Peyer's patch (tissue), 4 donors: Measurements from ENCODE around the gene POP4. TPM values are rescaled to one million over a fixed set of nuclear protein-coding genes. Genes with fewer than 3 reads are reported as not detected.

Experiments used
- DNase-seq, 3 donors: peaks; one replicate each; pipeline ENCODE4 v3.0.0-alpha.2; 2017 to 2019
- H3K27ac ChIP-seq, 4 donors: fragments of 200-600 bp; sonication (generic); one replicate each; pipeline ENCODE4 v1.5.1; 2016 to 2019
- H3K27me3 ChIP-seq, 2 donors: fragments of 200-600 bp; sonication (generic); one replicate each; pipeline ENCODE4 v1.5.1; 2019
- H3K36me3 ChIP-seq, 3 donors: fragments of 200-600 bp; sonication (generic); one replicate each; pipeline ENCODE4 v1.5.1; 2016 to 2019
- H3K4me1 ChIP-seq, 4 donors: fragments of 200-600 bp; sonication (generic); one replicate each; pipeline ENCODE4 v1.5.1; 2016 to 2019
- H3K4me3 ChIP-seq, 4 donors: fragments of 200-600 bp; sonication (generic); 1 replicate in 3 of 4; 2 replicates in 1 of 4; pipeline ENCODE4 v1.5.1; 2016 to 2019; ENCODE audit warnings: mild to moderate bottlenecking in 1 of 4
- H3K9me3 ChIP-seq, 4 donors: fragments of 200-600 bp; sonication (generic); one replicate each; pipeline ENCODE4 v1.5.1; 2016 to 2019; ENCODE audit warnings: mild to moderate bottlenecking in 1 of 4
- POLR2A ChIP-seq, 2 donors: fragments of 450-650 bp; IDR thresholded peaks; one replicate each; pipeline ENCODE4 v1.5.1; 2017; ENCODE audit warnings: antibody characterized with exemption in 2 of 2, mild to moderate bottlenecking in 2 of 2, moderate library complexity in 2 of 2
- total RNA-seq, 4 donors: library from RNA; depleted of rRNA; stranded (reverse); fragments of >200 nt; gene quantifications; one replicate each; pipeline ENCODE4 v1.1.0, GENCODE V29; 2016
- TF ChIP-seq, protein P1 (sequence below), 6 experiments: fragments of 450-650 bp in 4 of 6; fragments of 200-600 bp in 2 of 6; sonication (generic) in 1 of 6; IDR thresholded peaks; one replicate each; pipeline ENCODE4 v1.5.1; 2017 to 2019; ENCODE audit warnings: antibody characterized with exemption in 6 of 6, mild to moderate bottlenecking in 3 of 6, moderate library complexity in 1 of 6

POP4 gene
- total RNA-seq, 4 donors from 2014 or later: 43.7 to 50.9 (median 49.1) TPM

DNA sequence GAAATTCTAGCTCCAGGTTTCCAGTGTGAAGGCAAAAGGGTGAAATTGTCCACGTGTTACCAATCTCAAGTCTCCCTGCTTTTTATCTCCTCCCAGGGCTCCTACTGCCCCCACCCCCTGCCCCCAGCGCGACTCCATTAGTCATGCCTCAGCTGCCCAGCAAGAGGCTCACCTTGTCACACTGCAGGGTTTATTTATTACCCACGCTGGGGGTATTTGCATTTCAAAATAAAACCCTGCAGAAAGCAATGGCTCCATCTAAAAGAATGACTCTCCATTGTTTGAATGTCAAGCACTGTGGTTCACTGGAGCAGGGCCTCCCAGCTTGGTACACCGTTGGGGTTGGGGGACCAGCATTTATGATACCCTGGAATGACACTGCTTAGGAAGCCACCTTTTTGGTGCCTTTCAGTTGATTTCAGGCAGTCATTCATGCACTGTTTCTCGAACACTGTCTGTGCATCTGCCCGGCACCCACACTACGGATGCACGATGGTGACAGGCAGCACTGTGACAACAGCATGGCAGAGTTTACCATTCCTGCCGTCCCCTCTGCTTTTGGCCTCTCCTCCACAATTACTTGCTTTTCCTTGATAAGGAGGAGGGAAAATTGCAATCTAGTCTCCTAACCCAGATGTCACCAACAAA lies 9.9 kb upstream of the POP4 start:
- H3K27me3 ChIP-seq: no peaks in the 10 kb centered on the region
- H3K27ac ChIP-seq: no peak overlapping the region
- H3K4me3 ChIP-seq: no peak overlapping the region
- peak in 1 of 3 donors; percentile 7 for DNase-seq
- no peaks in the 10 kb centered on the region for H3K36me3 ChIP-seq
- H3K9me3 ChIP-seq: no peaks in the 10 kb centered on the region
- TF ChIP-seq, protein P1, sequence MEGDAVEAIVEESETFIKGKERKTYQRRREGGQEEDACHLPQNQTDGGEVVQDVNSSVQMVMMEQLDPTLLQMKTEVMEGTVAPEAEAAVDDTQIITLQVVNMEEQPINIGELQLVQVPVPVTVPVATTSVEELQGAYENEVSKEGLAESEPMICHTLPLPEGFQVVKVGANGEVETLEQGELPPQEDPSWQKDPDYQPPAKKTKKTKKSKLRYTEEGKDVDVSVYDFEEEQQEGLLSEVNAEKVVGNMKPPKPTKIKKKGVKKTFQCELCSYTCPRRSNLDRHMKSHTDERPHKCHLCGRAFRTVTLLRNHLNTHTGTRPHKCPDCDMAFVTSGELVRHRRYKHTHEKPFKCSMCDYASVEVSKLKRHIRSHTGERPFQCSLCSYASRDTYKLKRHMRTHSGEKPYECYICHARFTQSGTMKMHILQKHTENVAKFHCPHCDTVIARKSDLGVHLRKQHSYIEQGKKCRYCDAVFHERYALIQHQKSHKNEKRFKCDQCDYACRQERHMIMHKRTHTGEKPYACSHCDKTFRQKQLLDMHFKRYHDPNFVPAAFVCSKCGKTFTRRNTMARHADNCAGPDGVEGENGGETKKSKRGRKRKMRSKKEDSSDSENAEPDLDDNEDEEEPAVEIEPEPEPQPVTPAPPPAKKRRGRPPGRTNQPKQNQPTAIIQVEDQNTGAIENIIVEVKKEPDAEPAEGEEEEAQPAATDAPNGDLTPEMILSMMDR (IDR thresholded peaks at IDR 0.05): no peak
- TF ChIP-seq POLR2A (IDR thresholded peaks at IDR 0.05): no peak
- H3K4me1 ChIP-seq: no peaks in the 10 kb centered on the region

DNA sequence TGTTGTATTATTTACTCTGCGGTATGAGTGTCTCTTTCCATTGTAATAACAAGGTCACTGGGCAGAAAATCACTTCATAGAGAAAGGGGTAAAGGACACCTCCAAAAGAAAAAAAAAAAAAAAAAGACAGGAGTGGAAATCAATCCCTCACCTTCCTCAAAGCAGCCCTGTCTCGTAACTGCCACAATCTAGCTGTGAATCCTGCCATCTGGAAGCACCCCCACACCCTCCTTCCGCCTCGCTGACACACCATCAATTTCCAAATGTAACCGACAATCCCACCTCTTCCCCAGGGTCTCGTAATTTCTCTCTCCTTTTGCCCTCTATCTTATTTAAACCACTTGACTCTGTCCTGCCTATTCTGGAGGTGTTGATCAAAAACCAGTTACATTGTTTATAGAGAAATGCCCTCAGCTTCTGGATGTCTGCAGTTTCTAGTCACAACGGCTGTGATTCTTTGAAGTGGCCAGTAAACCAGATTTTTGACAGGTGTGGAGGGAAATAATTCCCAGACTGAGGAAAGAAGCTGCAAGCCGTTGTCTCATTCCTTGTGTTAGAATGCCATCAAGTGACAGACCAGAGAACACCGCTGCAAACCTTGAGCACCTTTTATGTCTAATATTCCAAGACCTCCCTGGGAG lies 9.1 kb upstream of the POP4 start:
- Histone ChIP-seq H3K27me3 (no peaks in the 10 kb centered on the region), H3K4me1 (no peaks in the 10 kb centered on the region), H3K36me3 (no peaks in the 10 kb centered on the region), H3K4me3 (no peak overlapping the region), H3K9me3 (no peaks in the 10 kb centered on the region), H3K27ac (no peak overlapping the region)
- TF ChIP-seq, protein P1 (IDR thresholded peaks at IDR 0.05): peak in 1 of 6 experiments; percentile 26
- TF ChIP-seq POLR2A (IDR thresholded peaks at IDR 0.05): no peak
- no peak for DNase-seq

DNA sequence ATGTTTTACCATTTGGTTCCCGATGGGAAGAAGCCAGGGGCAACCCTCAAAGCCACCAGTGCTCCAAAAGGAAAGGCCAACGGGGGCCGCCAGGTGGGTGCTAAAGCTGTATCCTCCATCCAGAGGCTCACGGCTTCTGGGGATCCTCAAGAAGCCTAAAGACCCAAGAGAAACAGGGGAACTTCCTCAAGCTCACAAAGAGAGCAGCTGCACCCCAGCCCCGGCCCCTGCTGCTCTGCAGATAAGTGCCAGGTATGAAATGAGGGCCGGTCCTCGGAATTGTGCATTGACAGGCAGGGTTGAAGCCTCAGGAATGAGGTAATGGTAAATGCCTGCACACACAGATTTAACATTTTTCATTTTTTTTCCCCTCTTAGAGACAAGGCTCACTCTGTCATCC lies 8.0 kb upstream of the POP4 start:
- H3K4me3 ChIP-seq: no peak overlapping the region
- H3K36me3 ChIP-seq: no peaks in the 10 kb centered on the region
- no peaks in the 10 kb centered on the region for H3K4me1 ChIP-seq
- no peak overlapping the region for H3K27ac ChIP-seq
- peak in 1 of 3 donors; percentile 35 for DNase-seq
- H3K27me3 ChIP-seq: no peaks in the 10 kb centered on the region
- TF ChIP-seq POLR2A (IDR thresholded peaks at IDR 0.05): no peak
- TF ChIP-seq, protein P1 (IDR thresholded peaks at IDR 0.05): no peak
- no peaks in the 10 kb centered on the region for H3K9me3 ChIP-seq

DNA sequence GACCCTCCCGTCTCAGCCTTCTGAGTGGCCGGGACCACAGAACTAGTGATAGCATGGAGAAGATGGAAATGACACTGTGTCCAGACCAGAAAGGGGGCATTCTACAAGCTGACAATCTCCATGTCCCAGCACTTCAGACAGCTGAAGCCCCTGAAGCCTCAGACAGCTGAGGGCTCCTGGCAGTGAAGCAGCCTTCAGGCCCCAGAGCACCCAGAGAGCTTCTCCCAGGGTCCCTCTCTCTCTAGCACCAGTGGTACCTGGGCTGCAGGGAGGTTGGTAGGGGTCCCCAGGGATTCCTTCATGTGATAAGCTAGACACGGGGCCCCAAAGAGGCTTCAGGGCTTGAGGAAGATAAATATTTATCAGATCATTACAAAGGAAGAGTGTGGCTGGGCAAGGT lies 7.6 kb upstream of the POP4 start:
- H3K9me3 ChIP-seq: no peaks in the 10 kb centered on the region
- H3K36me3 ChIP-seq: no peaks in the 10 kb centered on the region
- H3K4me3 ChIP-seq: no peak overlapping the region
- DNase-seq: no peak
- no peaks in the 10 kb centered on the region for H3K4me1 ChIP-seq
- TF ChIP-seq, protein P1 (IDR thresholded peaks at IDR 0.05): no peak
- no peak for TF ChIP-seq POLR2A (IDR thresholded peaks at IDR 0.05)
- no peaks in the 10 kb centered on the region for H3K27me3 ChIP-seq
- H3K27ac ChIP-seq: no peak overlapping the region

DNA sequence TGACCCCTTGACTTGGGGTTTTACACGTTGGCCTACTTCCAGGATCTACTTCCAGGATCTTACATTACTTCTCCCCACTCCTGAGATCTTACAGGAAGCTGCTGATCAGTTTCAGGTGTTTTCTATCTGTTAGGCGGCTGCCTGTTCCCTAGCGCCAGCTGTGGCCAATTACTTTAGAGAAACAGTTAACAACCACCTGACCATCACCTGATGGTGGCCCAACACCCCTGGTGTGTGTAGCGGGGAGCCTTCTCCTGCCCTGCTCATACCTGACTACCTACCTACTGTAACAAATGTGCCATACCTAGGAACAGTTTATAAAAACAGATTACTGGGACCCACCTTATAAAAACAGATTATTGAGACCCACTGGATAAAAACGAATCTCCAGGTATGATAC lies 2.8 kb upstream of the POP4 start:
- no peak overlapping the region for H3K4me3 ChIP-seq
- H3K27ac ChIP-seq: no peak overlapping the region
- H3K9me3 ChIP-seq: no peaks in the 10 kb centered on the region
- no peaks in the 10 kb centered on the region for H3K27me3 ChIP-seq
- DNase-seq: no peak
- H3K4me1 ChIP-seq: peaks cover 0 to 7% (median 0%) of the 10 kb centered on the region in 4 donors
- TF ChIP-seq POLR2A (IDR thresholded peaks at IDR 0.05): no peak
- TF ChIP-seq, protein P1 (IDR thresholded peaks at IDR 0.05): no peak
- H3K36me3 ChIP-seq: no peaks in the 10 kb centered on the region
